Activated CD8-positive, alpha-beta memory T cell treated with anti-CD3 and anti-CD28 coated beads, Interleukin-2, amount 50 U/mL, for 48 hours (primary cell): Measurements from ENCODE around the gene NAP1L1.

Source experiments
- DNase-seq: peaks from one replicate; pipeline ENCODE4 v3.0.0-alpha.2; 2020

NAP1L1 gene

DNA sequence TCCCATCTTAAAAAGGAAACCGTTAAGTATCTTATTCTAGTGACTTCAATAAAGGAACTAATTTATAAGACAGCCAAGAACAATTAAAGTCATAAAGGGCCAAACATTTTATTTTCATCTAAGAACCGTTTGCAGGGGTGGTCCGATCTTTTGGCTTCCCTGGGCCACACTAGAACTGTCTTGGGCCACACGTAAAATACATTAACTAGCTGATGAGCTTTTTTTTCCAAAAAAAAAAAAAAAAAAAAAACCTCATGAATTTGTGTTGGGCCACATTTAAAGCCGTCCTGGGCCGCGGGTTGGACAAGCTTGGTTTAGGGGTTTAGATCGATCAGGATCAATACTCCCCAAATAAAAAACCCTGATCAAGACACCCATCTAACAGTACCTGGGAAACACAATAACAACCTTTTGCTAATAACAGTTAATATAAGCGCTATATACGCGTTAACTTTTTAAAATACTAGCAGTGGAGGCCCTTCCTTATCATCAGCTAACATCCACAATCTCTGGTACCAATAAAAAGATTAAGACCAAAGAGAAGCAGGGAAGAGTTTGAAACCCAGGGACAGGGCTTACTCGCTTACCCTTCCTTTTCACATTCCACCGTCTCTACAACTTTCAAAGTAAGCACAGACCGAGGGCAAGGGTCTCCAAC lies 1.1 kb downstream of the NAP1L1 start:
- DNase-seq: no peak

DNA sequence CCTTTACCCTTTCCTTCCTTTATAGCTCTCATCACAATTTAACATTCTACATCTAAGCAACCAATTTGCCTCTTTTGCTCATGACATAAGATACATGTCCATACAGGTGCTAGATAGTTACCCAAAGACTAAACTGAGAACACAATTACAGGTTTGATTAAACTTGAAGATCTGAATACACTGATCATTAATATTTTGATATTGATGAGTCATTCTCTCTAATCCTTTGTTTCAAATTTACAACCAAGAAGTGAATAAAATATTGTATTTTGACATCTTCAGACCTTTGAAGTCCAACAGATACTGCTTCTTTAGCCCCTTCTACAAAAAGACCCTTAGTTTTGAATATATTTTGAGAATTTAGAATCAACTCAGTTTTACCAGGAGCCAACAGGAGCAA lies 2.6 kb downstream of the NAP1L1 start:
- no peak for DNase-seq

DNA sequence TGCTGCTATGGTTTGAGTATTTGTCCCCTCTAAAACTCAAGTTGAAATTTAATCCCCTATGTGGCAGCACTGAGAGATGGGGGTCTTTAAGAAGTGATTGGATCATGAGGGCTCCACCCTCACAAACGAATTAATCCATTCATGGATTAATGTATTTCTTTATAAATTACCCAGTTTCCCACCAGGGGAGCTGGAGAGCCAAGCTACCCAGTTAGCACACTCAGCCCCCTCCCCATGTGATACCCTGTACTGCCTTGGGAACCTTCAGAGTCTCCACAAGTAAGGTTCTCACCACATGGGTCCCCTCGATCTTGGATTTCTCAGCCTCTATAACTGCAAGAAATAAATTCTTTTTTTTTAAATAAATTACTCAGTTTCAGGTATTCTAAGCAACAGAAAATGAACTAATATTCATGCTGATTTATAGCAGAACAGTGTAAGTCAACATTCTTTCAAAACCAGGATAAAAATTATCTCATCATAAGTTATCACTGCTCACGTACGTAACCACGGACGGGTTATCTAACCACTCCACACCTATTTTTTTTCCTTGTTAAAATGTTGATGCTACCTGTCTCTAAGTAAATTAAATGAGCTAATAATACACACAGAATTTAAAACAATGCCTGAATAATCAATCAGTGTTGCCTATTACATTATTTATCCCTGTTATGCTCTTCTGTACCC lies 3.6 kb downstream of the NAP1L1 start:
- no peak for DNase-seq

DNA sequence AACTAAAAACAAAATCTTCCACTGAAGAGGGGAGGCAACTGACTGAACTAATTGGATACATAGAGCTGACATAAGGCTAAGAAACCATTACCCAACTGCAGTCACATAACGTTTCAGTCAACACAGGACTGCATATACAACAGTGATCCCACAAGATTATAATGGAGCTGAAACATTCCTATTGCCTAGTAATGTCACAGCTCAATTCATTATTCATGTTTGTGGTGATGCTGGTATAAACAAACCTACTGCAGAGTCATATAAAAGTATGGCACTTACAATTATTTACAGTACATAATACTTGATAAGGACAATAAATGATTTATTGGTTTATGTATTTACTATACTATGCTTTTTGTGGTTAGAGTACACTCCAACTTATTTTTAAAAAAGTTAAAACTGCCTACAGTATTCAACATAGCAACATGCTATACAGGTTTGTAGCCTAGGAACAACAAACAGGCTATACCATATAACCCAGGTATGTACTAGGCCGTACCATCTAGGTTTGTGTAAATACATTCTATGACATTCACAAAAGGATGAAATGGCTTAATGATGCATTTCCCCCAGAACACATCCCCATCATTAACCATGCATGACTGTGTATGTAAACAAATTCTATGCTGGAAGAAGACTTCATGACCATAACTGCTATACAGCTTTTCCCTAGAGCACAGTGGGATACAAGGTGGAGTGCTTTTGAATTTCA lies 4.3 kb downstream of the NAP1L1 start:
- DNase-seq: no peak

DNA sequence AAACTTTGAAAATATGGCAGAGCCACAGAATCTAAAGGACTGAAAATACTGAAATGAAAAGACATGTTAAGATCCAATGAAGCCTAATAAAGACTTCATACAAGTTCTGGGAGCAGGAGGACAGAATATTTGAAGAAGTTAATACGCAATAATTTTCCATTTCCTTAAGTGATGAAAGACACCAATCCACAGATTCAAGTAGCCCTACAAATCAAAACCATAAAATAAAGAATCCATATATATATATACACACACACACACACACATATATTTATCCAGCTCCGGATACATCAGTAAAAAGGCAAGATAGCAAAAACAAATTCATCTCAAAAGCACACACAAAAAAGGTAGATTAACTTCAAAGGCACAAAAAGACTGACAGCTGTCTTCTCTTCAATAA lies 5.7 kb downstream of the NAP1L1 start:
- no peak for DNase-seq

DNA sequence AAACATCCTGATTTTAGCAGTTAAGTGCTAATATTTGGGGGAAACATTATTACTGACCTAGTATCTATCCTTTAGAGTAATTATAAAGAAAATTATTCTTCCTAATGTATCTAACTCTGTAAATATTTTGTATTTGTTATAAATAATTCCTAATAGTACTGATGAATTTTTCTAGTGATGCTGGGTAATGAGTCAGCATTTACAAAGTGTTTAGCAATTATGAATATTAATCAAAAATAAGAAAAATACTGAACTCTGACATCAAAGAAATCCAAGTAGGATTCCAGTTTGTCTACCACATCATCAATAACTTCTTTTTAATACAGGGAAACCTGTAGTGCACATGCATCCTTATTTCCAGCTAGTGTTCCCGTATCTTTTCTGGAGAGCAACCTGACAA lies 9.0 kb downstream of the NAP1L1 start:
- DNase-seq: no peak

DNA sequence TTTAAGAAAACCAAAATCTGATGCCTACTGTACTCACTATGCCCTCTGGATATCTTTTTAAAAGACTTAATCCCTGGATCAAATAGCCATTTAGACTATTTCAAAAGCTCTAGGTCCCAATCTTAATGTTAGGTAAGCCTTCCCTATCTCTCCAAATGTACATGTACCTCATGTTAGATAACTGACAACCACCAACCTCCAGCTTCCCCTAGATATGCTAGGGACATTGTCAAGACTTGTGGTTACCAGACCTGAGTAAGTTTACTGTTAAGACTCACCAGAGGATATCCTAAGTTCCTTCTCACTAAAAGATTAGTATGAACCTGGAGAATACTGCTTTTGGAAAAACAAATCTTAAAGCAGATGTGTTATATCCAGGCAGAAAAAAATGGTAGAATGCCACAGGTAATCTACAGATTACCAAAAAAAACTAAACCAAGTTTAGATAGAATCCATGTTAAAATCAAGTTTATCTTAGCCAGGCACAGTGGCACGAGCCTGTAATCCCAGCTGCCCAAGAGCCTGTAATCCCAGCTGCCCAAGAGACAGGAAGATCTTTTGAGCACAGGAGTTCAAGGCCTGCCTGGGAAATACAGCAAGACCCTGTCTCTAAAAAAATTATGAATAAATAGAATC lies 9.7 kb downstream of the NAP1L1 start:
- no peak for DNase-seq

DNA sequence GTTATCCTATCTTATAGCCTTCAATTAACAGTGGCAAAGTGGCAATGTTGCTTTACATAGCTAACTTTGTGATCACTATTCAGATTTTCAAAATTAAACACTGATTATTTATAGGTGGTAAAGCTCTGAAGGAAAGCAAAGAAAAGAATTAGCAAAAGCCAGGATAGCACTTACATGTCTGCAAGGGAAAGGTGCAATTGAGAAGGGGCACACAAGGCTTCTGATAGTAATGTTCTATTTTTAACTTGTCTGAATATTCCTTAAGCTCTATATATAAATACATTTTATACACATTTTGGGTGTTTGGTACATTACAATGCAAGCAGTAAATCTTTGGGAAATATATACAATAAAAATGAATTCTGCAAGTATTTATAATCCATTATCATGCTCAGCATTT lies 10.9 kb downstream of the NAP1L1 start:
- no peak for DNase-seq

DNA sequence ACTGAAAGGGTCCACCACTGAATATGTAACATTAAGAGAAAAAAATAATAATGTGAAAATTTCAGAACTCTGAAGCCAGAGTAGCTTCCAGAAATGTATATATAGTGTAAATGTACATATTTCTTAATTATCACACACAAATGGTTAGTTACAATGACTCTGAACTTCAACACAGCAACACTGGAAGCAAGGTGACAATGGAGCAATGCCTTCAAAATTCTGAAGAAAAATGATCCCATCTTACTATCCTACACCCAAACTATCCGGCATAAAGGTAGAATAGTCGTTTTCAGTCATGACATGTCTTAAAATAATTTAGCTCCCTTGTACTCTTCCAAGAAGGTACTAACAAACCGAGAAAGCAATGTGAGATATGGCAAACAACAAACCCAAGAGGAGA lies 11.9 kb downstream of the NAP1L1 start:
- DNase-seq: no peak

DNA sequence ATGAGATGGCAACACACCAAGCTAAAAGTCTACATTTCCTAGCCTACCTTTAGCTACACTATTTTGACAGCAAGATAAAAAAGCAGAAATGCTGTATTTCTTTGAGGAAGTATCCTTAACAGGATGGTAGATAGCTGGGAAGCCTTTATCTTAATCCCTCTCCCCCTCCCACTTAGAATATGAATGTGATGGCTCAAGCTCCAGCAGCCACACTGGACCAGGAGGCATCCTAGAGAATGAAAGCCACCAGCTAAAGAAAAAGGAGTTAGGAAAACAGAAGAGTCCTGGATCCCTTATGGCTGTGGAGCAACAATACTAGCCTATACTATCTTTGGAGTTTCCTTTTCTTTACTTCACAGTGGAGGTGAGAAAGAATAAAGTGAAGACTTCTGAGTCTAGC lies 15.1 kb downstream of the NAP1L1 start:
- DNase-seq: no peak

DNA sequence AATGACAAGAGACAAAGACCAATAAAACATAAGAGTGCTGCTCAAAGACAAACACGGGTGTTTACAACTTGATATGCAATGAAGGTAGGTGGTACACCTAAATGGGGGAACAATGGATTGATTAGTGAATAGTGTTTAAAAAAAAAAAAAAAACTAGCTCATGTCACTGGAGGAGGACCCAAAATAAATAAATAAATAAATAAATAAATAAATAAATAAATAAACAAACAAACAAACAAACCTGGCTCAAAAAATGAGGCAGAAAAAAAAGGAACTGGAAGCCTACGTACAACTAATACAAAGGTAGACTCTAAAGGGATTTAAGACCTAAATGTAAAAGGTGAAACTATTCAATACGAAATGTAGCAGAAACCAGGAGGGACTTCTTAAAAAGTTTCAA lies 18.6 kb downstream of the NAP1L1 start:
- no peak for DNase-seq

DNA sequence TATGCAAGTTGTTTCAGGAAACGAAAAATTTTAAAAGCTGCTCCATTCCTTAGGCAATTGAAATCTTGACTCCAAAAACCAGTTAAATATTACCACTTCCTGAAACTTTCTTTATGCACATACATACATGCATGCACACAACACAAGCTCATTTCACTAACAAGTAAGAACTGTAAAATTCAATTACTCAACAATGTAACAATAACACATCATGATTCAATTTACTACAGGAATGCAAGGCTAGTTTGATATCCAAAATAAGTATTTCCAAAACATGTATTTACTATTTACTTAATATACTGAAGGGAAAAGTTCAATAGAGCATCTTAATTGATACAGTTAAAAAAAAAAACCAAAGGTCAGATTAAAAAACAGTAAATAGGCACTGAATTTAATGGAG lies 19.6 kb downstream of the NAP1L1 start:
- DNase-seq: no peak

DNA sequence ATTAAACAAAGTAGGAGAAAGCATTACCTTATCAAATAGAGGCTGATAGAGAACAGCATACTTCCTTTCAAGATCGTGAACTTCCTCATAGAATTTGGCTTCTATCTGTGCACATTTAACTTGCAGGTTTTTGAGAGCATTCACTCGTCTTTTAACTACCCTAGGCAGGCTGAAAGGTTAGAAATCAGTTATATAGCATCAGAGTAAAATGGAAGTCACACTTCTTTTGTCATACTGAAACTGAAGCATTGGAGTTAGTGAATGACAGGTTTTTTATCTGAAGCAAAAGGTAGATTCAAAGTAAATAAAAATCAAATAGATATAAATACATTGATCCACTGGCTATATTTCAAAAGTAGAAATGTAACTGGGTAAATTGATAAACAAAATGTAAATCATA lies 24.4 kb downstream of the NAP1L1 start:
- no peak for DNase-seq

DNA sequence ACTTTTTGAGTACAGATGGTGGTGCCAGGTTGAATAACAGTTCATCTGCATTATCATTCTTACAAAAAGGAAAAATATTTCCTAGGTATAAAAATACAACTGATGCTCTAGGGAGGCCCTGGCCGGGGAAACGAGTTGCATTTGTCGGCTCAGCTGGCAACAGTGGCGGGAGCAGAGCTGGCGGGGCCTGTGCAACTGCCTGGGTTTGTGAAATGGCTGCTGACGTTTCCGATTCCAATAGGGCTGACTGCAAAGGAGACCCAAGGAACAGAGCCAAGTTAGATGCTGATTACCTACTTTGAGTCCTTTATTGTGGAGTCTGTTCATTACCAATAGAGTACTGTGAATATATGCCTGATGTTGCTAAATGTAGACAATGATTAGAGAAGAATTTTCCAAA lies 27.2 kb downstream of the NAP1L1 start:
- no peak for DNase-seq

DNA sequence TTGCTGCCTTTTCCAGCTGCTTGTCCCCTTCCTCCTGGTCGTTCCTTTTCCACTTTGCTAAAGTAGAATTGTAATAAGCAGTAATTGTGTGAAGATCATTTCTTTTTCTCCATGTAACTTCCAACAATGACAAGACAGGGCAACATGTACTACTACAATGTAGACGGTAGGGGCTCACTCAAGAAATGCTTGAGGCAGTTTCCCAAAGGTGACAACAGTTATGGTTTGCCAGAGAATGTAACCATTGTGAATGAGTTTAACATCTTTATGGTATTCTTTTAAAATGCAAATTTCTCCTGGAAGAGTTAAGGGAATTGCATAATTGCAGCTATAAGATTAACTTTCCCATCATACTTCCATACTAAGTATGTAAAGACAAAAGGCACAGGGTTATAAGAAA lies 29.1 kb downstream of the NAP1L1 start:
- DNase-seq: no peak

DNA sequence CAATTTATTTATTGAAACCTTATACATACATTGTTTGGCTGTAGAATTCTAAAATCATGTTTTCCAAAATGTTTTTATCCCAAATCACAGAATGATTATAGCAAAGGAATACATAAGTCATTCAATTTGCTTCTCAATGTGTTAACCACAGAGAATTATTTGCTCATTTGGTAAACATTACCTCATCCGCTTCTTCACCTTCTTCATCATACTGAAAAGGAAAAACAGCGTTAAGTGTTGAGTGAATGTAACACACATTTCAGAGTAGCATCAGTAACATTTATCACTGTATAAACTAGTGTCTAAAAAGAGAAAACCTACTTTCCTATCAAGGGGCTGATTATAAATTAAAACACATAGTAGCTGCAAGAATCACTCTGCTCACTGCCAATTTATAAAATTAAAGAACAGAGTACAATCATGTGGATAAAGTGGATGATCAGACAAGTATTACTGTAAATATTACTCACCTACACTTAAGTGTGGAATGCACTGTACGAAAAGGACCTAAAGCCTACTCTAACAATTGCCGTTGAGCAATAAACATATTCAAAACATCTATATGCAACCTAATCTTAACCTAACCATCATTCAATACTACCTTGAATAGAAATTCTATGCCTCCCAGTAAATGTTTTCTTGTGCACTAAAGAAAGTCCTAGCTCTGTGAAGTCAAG lies 34.8 kb downstream of the NAP1L1 start:
- no peak for DNase-seq

DNA sequence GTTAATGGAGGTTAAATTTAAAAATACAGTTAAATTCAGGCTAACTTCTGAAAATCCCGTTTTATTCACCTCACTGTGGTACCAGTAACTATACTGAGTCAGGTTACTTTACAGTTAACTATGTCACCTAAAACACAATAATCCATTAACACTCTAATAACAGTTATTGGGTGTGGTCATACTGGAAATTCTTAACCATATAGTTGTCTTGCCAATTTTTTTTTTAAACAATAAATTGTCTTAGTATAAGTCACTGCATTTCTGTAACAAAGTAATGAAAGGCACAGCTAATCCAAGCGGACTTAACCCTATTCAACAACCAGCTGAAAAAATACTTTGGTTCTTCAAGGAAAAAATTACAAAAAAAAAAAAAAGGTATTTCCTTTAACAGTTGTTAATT lies 36.7 kb downstream of the NAP1L1 start:
- no peak for DNase-seq

DNA sequence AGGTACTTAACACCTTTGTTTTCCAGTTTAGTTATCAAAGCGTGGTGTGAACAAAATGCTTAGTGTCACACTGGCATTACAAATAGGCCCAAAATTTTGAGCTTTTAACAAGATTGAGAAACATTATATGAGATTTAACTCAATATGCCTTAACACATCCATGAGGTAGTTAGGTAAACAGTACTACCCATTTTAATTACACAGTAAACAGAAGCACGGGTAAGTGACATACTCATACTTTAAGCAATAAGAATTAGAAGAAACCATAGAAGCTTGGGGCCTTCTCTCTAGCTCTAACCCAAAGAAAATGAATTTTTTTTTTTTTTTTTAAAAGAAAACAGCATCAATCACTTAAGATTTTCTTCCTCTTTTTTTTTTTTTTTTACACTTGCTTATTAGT lies 37.4 kb downstream of the NAP1L1 start:
- DNase-seq: no peak

DNA sequence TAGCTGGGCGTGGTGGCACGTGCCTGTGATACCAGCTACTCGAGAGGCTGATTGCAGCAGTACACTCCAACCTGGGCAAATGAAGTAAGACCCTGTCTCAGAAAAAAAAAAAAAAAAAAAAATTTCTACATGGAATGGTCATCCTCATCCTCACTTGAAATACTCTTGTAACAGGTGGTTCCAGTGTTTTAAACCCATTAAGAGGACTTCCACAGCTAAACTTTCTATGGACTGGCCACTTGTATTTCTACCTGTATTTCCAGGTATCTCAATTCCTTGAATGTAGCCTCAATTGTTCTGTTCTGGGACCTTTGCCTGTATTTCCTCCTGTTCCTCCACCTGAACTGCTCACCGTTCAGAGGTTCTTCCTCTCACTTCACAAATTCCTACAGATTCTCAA lies 41.1 kb downstream of the NAP1L1 start:
- no peak for DNase-seq

DNA sequence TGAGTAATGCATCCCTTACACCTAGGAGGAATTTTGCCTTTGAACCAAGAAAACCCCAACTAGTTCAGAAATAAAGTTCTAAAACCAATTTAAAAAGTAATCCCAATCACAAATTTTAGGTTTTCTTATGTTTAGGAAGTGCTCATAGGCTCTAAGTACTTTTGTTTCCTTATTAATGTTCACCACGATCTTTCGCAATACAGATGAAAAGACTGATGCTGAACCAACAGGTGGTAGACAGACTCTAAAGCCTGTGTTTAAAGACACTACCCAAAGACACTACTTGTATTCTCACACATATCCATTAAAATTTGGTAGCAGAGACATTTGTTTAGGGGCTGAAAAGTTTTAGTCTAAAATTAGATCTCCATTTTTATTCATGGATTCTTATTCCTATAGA lies 42.3 kb downstream of the NAP1L1 start:
- DNase-seq: no peak

DNA sequence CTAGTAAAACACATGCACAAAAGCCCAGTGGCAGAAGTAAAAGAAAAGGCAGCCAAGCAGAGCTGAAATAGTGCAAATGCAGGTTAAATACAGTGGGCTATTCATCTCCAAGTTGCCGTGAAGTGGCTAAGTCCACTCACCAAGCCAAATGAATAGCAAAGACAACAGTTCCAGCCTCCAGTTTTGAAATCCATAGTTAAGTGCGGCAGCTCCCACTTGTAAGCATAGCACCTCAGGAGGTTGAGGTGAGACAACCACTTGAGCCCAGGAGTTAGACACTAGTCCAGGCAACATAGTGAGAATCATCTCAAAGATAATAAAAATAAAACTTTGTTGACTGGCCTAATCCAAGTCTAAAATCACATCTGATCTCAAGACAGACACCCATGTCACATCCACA lies 43.1 kb downstream of the NAP1L1 start:
- no peak for DNase-seq

DNA sequence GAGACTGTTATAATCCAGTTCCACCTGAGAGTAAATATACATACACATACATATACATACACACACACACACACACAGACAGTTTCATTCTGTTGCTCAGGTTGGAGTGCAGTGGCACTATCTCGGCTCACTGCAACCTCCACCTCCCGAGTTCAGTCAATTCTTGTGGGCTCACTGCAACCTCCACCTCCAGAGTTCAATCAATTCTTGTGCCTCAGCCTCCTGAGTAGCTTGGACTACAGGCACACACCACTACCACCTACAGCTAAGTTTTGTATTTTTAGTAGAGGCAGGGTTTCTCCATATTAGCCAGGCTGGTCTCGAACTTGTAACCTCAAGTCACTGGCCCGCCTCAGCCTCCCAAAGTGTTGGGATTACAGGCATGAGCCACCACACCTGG lies 44.0 kb downstream of the NAP1L1 start:
- DNase-seq: no peak

DNA sequence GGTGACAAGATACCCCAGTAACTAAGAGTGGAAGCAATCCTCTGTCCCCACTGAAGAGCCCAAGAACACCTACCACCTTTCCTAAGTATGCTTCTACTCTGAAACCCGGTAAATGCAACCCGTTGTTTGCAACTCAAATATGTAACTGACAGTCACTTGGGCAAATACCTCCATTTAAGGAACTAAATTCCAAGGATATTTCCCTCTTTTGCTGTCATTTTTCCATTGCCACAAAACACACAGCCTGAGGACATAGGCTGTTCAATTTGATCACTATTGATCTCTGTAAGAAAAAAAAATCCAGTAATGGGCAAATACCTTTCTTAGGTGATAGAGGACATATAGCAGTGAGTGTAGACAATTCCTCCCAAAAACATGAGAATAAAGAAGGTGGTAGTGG lies 46.3 kb downstream of the NAP1L1 start:
- no peak for DNase-seq
